Hepatocyte (in vitro differentiated cells): ENCODE data around the gene RNF130.
"Not testable (repeated sequence)": the region's sequence is repeated elsewhere in the genome, so short reads cannot be mapped to it uniquely, and the experiment has no call there.

Experiments used
- CTCF ChIP-seq: fragments of 200-600 bp; sonication (generic); IDR thresholded peaks from 2 replicates; pipeline ENCODE4 v1.5.1; 2016; ENCODE audit warnings: antibody characterized with exemption, mild to moderate bottlenecking; ENCODE audit not compliant: poor library complexity
- EZH2 ChIP-seq: fragments of 200-600 bp; sonication (generic); IDR thresholded peaks from 2 replicates; pipeline ENCODE4 v1.6.1; 2016; ENCODE audit warnings: antibody characterized with exemption, mild to moderate bottlenecking, borderline replicate concordance

GRCh38 chr5:179959118-179959517 lies 112.4 kb downstream of the RNF130 start:
- TF ChIP-seq CTCF, EZH2: not testable (repeated sequence)
